GM19328 (cell line): ENCODE data around the gene NT5C.
"Not testable (repeated sequence)": the region's sequence is repeated elsewhere in the genome, so short reads cannot be mapped to it uniquely, and the experiment has no call there.

Source experiments
- ATAC-seq: cut with Tn5 transposase; IDR thresholded peaks from one replicate; pipeline ENCODE4 v1.9.1; 2021; ENCODE audit warnings: mild to moderate bottlenecking, moderate library complexity; ENCODE audit not compliant: unreplicated experiment

The NT5C gene

GRCh38 chr17:75146592-75146991 is 15.1 kb upstream of the NT5C start:
- no peak for ATAC-seq

- no peak for ATAC-seq
These were observed 13.4 kb upstream of the NT5C start for GRCh38 chr17:75144816-75145512.

GRCh38 chr17:75142236-75142971 is 10.9 kb upstream of the NT5C start:
- no peak for ATAC-seq

GRCh38 chr17:75138519-75138918 is 7.0 kb upstream of the NT5C start:
- ATAC-seq: no peak

- not testable (repeated sequence) for ATAC-seq
These were observed 6.2 kb upstream of the NT5C start for GRCh38 chr17:75137762-75138161.

GRCh38 chr17:75135946-75136345 is 4.4 kb upstream of the NT5C start:
- no peak for ATAC-seq

- ATAC-seq: no peak
These were observed 3.9 kb upstream of the NT5C start for GRCh38 chr17:75135452-75135851.

GRCh38 chr17:75133607-75134347 is 2.2 kb upstream of the NT5C start:
- not testable (repeated sequence) for ATAC-seq

- no peak for ATAC-seq
These were observed 1.5 kb upstream of the NT5C start for GRCh38 chr17:75133001-75133400.

- ATAC-seq: not testable (repeated sequence)
These were observed 767 bp upstream of the NT5C start for GRCh38 chr17:75132018-75133000.

GRCh38 chr17:75130632-75131277 is 787 bp downstream of the NT5C start:
- ATAC-seq: no peak

GRCh38 chr17:75130059-75130631 is 1.4 kb downstream of the NT5C start:
- no peak for ATAC-seq

- no peak for ATAC-seq
These were observed 2.0 kb downstream of the NT5C start for GRCh38 chr17:75129576-75129975.

GRCh38 chr17:75128694-75129505 is 2.6 kb downstream of the NT5C start:
- ATAC-seq: no peak

- not testable (repeated sequence) for ATAC-seq
These were observed 3.6 kb downstream of the NT5C start for GRCh38 chr17:75127936-75128335.

GRCh38 chr17:75126954-75127353 is 4.6 kb downstream of the NT5C start:
- no peak for ATAC-seq

GRCh38 chr17:75125984-75126383 is 5.6 kb downstream of the NT5C start:
- ATAC-seq: no peak

GRCh38 chr17:75124819-75125162 is 6.8 kb downstream of the NT5C start:
- no peak for ATAC-seq
